ENCODE measurements around the gene C1QTNF12. TPM values are rescaled to one million over a fixed set of nuclear protein-coding genes. Genes with fewer than 3 reads are reported as not detected.

The C1QTNF12 gene
- total RNA-seq, 1 experiment from 2014 or later: 6.0 TPM

DNA sequence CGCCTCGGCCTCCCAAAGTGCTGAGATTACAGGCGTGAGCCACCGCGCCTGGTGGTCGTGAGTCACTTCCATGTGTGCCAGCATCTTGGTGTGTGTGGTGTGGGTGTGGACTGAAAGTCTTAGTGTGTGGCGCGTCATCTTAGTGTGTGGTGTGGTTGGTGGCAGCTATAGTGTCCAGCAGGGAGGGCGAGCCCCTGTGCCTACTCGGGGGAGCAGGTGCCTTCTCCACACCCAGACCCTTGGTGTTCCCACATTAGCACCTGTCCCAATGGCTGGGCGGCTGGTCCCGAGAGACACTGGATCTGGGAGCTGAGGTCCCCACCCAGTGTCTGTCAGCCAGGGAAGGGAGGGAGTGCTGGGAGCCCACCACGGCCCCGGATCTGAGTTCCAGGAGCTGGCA, 36.5 kb upstream of the C1QTNF12 start:
- no peak for DNase-seq (ENCODE audit: low spot score)

DNA sequence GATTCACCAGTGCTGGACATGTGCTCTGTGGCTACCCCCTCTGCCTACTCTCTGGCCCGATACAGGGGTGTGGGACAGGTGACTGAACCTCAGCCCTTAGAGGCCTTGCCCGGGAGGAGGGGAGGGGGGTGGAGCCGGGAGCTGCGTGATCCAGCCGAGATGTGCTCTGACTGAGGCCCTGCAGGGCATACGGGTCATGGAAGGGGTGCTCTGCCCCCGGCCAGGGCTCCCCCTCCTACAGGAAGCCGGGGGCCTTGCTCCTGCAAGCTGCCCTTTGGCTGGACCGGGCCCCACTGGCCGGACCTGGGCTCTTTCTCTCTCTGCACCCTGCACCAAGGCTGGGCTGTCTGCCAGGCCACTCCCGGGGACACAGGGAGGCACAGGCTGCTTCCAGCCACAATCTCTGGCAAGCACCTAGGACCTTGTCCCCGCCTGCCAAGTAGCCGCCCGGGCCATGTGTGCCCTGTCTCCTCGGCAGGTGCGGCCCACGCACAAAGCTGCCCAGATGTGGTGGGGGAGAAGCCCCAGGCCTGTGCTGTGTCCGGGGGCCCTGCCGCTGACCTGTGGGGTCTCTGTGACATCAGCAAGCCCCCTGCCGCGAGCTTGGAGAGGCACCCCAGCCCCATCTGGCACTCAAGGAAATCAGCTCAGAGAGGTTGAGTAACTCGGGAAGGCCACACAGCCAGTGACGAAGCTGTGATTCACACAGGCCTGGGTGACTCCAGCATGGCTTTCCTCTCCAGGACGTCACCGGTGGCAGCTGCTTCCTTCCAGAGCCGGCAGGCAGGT, 35.2 kb upstream of the C1QTNF12 start:
- peak; percentile 58 for DNase-seq (ENCODE audit: low spot score)

GRCh38 chr1:1280782-1281481, 34.4 kb upstream of the C1QTNF12 start:
- no peak for DNase-seq (ENCODE audit: low spot score)

DNA sequence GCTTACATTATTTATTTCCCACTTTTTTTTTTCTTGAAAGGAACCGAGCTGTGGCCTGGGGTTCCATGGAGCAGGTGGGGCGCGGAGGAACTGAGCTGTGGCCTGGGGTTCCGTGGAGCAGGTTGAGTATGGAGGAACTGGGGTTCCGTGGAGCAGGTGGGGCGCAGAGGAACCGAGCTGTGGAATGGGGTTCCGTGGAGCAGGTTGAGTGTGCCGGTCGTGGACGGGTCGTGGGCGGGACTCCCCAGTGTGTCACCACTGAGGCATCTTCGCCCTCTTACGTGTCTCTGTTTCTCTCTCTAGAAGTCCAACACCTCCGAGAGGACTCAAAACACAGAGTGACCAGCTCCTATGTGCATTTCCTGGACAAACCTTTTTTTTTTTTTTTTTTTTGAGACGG, 32.5 kb upstream of the C1QTNF12 start:
- no peak for DNase-seq (ENCODE audit: low spot score)

DNA sequence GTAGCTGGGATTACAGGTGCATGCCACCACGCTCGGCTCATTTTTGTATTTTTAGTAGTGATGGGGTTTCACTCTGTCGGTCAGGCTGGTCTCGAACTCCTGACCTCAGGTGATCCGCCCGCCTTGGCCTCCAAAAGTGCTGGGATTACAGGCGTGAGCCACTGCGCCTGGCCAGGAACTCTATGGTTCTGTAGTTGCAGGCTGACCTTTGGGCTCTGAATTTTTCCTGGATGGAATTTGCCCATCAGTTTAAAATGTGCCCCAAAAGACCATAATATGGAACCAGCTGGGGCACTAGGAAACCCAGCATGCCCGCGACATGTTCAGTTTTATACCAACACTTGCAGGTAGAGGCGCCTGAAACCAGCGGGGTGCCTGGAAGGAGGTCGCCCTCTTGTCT, 32.1 kb upstream of the C1QTNF12 start:
- DNase-seq (ENCODE audit: low spot score): no peak

- no peak for DNase-seq (ENCODE audit: low spot score)
Observed at GRCh38 chr1:1275836-1276235, 29.3 kb upstream of the C1QTNF12 start.

DNA sequence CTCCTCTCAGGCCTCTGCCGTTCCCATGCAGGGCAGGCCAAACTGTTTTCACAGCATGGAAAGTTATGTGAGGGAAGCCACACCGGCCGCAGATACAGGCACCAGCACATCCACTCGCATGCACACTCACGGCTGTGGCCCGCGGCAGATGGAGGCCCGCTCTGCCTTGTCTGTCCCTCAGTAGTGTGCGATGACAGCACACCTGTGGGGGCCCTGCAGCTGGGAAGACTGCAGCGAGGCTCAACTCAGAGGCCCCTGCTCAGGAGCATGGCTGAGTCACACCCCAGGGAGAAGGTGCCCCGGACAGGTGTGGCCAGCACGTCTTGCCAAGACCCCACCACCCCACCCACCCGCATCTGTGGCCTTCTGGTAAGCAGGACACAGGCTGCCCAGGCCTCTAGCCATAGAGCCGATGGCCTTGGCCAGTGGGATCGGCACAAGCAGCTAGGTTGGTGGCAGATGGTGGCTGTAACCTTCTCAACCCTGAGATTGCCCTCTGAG, 28.5 kb upstream of the C1QTNF12 start:
- DNase-seq (ENCODE audit: low spot score): no peak

- no peak for DNase-seq (ENCODE audit: low spot score)
Observed at GRCh38 chr1:1274299-1274930, 27.9 kb upstream of the C1QTNF12 start.

- peak; percentile 78 for DNase-seq (ENCODE audit: low spot score)
Observed at GRCh38 chr1:1273512-1274298, 27.2 kb upstream of the C1QTNF12 start, which contains the start of gene UBE2J2. Gene UBE2J2, minus strand, starts transcription at chr1:1273854. Its CDS starts 5,862 bp downstream, at chr1:1267992.

- no peak for DNase-seq (ENCODE audit: low spot score)
Observed at GRCh38 chr1:1273209-1273511, 26.6 kb upstream of the C1QTNF12 start.

DNA sequence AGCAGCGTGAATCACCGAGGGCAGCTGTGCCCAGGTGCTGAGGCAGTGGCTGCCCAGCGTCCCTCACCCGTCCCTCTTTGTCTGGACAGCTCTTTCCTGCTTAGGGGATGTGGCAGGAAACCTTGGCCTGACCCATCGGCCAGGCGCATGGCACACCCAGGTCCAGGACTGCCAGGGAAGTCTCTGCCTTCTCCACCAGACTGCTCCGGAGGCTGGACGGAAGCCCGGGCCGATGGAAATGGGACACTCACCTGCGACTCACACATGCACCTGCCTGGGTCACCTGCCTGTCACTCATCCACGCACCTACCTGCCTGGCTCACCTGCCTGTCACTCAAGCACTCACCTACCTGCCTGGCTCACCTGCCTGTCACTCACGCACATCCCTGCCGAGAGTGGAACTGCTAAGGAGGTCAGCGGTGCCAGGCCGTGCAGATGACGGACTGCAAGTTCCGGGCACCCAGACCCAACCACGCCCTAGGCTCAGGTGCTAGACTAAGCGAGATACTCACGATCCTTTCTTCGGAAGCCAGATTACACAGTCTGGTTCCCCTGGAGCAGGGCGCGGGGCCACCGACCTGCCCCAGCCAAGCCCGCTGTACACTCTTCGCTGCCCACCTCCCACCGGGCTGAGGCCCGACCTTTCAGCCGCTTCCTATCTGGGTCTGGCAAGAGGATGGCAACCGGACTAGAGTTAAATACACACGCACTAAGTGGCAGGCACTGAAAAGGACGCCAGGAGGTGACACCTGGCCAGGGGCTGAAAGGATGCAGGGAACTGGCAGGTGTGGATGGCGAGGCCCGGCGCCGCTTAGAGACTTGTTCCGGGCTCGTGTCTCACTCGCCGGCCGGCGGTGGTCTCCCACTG, 26.1 kb upstream of the C1QTNF12 start:
- DNase-seq (ENCODE audit: low spot score): peak; percentile 38

GRCh38 chr1:1270813-1271212, 24.3 kb upstream of the C1QTNF12 start:
- DNase-seq (ENCODE audit: low spot score): no peak

- DNase-seq (ENCODE audit: low spot score): no peak
Observed at GRCh38 chr1:1268284-1268682, 21.8 kb upstream of the C1QTNF12 start.

DNA sequence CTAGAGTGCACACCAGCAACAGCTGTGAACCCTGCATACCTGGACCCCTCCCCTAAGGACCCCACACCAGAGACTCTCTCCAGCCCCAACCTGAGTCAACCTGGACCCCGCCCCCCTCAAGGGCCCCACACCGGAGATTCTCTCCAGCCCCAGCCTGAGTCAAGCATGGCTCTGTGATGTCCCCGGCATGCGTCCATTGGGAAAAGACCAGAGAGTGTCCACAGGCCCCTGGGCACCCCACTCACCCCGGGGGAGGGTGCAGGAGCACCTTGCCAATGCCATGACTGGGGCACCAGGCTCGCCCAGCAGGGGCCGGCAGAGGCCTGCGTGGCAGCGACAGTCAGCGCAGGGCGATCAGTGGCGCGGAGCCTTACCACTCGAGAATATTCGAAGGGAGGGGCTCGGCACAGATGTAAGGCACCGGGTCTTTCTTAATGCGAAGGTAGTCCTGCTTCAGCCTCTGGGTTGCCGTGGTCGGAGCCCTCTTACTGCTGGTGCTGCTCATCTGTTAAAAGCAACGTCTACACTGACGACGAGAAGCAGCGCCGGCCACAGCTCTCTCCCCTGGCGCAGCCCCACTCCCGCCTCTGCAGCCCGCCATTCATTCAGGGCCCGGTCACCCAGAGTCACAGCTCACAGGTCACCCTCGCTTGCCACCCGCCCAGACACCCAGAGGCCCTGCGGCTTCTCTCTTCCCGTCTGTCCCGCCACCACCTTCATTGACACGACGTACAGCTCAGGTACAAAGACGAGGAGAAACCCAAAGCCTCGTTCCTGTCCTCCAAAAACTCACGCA, 21.2 kb upstream of the C1QTNF12 start:
- no peak for DNase-seq (ENCODE audit: low spot score)

GRCh38 chr1:1264868-1265272, 18.3 kb upstream of the C1QTNF12 start:
- DNase-seq (ENCODE audit: low spot score): no peak

DNA sequence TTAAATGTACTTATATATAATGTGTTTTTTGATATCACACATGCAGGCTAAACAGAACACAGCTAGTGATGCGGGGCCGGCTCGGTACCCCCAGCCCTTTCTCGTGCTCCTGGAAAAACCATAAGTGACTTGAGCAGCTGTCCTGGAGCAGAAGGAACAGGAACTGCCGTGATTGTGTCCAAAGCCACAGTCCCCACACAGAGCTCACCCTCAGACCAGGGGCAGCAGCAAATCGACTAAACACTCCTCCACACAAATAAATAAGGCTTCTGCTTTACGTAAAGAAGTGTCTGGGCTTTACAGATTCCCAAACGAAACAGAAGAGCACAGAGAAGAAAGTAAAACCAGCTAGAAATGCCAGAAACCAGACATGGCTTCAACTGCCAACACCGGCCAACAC, 17.5 kb upstream of the C1QTNF12 start:
- no peak for DNase-seq (ENCODE audit: low spot score)

GRCh38 chr1:1262758-1263157, 16.2 kb upstream of the C1QTNF12 start:
- DNase-seq (ENCODE audit: low spot score): no peak

DNA sequence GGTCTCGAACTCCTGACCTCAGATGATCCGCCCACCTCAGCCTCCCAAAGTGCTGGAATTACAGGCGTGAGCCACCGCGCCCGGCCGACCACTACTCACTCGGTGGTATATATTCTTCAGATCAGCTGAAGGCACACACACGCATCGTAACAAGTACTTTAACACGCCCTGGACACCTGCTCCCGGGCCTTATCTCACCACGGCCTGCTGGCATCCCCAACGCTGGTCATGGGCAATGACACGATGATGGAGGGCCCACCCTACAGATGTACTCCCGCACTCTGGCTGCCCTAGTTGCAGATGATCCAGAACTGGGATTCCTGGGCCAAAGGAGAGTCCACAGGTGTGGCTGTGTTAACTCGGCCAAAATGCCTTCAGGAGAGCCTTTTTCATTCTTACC, 15.5 kb upstream of the C1QTNF12 start:
- DNase-seq (ENCODE audit: low spot score): no peak

- no peak for DNase-seq (ENCODE audit: low spot score)
Observed at GRCh38 chr1:1260843-1261560, 14.5 kb upstream of the C1QTNF12 start.

Measured in HT-29 (cell line).